HG03097 (cell line): ENCODE results near the gene SMIM1.
"Not testable (repeated sequence)": the region's sequence is repeated elsewhere in the genome, so short reads cannot be mapped to it uniquely, and the experiment has no call there.

Experiments
- ATAC-seq: cut with Tn5 transposase; IDR thresholded peaks from one replicate; pipeline ENCODE4 v1.9.1; 2021; ENCODE audit not compliant: unreplicated experiment, low FRiP score

SMIM1 gene, protein sequence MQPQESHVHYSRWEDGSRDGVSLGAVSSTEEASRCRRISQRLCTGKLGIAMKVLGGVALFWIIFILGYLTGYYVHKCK

DNA sequence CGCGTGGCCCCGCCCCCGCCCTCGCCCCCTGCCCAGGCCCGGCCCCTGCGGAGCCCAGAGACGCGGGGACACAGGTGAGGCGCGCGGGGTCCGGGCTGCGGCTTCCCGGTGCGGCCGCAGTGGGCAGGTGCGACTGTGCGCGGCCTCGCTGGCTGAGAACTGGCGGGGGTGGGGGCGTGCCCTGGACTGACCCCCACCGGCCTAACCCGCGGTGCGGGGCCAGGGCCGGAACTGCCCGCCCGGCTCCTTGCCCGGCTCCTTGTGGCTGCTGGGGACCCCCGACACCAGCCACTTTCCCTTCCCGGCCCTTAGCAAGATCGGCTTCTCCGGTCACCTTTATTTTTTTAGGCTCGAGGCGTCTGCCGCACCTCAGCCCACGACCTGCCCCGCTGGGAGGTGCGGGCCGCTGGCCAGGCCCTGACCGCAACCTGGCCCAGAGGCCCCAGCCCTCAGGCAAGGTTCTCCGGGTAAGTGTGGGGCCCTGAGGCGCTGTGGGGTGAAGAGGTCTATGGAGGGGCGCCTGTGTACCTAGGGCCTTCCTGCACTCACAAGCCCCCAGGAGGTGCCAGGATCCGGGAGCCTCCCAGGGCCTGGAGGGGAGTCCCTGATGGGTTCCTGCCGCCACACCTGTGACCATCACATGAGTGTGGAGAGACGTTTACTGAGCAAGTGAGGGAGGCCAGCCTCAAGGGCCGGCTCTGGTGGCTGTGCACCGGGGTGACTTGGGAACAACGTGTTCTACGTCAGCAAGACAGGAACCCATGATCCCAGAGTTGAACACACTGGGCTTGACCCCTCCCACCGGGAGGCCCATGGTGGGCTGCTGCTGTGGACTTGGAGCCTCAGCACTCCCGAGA lies at the start of gene SMIM1:
Gene SMIM1 (plus strand): TSS at position 35 of the 857 bp plus-strand sequence. CDS start 2,625 bp downstream, outside the sequence.
- no peak for ATAC-seq

DNA sequence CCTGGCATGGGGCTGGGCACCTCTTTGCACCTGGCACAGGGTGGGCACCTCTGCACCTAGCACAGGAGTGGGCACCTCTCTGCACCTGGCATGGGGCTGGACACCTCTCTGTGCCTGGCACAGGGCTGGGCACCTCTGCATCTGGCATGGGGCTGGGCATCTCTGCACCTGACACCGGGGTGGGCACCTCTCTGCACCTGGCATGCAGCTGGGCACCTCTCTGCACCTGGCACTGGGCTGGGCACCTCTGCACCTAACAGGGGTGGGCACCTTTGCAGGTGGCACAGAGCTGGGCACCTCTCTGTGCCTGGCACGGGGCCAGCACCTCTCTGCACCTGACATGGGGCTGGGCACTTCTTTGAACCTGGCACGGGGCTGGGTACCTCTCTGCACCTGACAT lies 49.7 kb upstream of the SMIM1 start:
- ATAC-seq = no peak

GRCh38 chr1:3724416-3725030 lies 48.0 kb upstream of the SMIM1 start:
- ATAC-seq = not testable (repeated sequence)

- ATAC-seq = no peak
These were observed 47.2 kb upstream of the SMIM1 start for GRCh38 chr1:3725366-3725765.

GRCh38 chr1:3727042-3727824 lies 45.3 kb upstream of the SMIM1 start:
- no peak for ATAC-seq

DNA sequence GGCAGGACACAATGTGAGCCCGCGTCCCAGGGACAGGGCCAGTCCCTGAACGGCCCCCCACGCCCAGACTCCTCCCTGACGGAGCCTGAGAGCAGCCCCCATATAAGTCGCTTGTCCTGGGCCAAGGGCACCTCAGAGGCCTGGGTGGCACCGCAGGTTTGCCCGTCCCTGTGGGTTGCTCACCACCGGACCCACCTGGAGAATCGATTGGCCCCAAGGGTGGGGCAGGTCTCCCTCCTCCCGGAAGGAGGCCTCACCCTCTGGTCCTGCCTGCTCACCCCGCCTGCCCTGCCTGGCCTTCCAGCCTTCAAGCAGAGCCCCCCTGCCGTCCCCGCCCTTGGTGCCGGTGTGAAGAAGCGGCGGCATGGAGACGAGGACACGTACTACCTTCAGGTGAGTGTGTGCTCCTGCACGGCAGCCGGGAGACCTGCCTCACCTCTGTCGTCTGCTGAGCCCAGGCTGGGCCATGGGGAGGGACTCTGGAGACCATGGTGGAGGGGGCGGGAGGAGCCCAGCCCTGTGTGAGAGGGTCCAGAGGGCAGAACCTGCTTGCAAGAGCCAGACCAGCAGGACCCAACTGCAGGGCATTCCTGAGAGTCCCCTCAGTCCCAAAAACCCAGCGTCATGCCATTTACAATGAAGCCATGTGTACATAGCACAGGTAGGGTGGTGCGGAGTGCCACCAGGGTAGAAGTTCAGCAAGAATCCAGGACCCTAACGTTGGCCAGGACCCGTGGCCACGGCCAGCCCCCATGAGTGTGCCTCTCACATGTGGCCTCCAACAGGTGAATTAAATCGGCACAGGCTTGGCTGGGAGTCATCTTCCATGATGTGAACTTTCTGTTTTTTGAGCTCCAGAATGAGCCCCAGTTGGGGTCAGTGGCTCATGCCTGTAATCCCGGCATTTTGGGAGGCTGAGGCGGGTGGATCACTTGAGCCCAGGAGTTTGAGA lies 44.4 kb upstream of the SMIM1 start:
- ATAC-seq = no peak

DNA sequence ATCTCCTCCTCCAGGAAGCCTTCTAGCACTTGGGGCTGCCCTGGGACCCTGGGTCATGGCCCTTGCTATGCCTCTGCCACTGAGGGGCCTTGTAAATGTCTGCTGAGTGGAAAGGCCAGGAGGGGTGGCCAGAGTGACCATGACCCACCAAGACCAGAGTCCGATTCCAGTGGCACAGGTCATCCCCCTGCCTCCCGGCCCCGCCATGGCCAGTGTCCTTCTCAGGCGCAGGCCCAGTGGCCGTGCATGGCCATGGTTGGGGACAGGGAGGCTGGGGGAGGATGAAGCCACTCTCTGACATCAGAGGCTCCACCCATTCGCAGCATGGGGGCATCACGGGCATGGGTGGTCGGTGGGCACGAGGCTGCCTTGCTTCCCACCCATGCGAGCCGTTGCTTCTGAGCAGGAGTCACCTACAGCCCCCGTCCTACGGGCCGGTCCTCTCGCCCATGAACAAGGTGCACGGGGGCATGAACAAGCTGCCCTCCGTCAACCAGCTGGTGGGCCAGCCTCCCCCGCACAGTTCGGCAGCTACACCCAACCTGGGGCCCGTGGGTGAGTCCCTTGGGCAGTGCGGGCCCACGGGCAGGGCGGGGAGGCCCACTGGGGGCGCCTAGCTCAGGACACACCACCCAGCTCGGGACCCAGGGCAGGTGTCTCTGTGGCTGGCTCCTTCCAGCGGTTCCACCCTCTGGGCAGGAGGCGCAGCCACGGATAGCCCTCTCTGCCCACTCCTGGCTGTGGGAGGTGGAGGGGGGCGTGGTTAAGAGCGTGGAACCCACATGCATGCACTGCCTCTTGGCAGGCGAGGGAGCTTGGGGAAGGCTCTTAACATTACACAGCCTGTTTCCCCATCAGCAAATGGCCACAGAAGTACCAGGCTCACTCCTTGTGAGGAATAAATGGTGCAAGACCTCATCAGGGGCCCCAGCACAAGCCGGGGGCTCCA lies 42.7 kb upstream of the SMIM1 start:
- ATAC-seq = no peak

DNA sequence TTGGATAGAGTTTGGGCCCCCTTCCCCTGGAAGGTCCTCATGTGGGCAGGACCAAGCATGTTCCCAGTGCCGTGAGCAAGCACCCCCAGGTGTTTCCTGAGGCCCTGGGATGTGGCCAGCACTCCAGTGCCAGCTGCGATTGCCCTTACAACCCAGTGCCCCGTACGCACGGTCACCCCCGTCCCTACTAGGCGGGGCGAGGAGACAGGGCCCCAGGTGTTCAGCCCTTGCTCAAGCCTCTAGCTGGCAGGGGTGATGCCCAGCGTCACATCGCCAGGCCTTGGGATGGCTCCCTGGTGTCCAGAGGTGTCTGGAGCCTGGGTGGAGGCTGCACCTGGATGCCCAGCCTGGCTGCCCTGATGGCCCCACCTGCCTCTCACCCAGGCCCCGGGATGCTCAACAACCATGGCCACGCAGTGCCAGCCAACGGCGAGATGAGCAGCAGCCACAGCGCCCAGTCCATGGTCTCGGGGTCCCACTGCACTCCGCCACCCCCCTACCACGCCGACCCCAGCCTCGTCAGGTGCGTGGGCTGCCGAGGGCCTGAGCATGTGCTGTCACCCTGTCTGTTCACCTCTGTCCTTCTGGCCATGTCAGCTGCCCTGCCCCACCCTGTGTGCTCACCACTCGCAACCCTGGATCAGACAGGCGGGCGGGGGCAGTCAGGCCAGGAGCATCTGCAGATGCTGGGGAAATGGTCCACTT lies 41.9 kb upstream of the SMIM1 start:
- ATAC-seq = no peak

- ATAC-seq = no peak
These were observed 40.7 kb upstream of the SMIM1 start for GRCh38 chr1:3731583-3732433.

GRCh38 chr1:3732434-3733093 lies 40.0 kb upstream of the SMIM1 start:
- ATAC-seq = no peak

DNA sequence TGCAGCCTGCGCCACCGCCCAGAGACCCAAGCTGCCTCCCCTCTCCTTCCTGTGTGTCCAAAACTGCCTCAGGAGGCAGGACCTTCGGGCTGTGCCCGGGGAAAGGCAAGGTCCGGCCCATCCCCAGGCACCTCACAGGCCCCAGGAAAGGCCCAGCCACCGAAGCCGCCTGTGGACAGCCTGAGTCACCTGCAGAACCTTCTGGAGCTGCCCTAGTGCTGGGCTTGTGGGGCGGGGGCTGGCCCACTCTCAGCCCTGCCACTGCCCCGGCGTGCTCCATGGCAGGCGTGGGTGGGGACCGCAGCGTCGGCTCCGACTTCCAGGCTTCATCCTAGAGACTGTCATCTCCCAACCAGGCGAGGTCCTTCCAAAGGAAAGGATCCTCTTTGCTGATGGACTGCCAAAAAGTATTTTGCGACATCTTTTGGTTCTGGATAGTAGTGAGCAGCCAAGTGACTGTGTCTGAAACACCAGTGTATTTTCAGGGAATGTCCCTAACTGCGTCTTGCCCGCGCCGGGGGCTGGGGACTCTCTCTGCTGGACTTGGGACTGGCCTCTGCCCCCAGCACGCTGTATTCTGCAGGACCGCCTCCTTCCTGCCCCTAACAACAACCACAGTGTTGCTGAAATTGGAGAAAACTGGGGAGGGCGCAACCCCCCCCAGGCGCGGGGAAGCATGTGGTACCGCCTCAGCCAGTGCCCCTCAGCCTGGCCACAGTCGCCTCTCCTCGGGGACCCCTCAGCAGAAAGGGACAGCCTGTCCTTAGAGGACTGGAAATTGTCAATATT lies 39.3 kb upstream of the SMIM1 start:
- ATAC-seq = no peak

- ATAC-seq = no peak
These were observed 38.5 kb upstream of the SMIM1 start for GRCh38 chr1:3733883-3734589.

- ATAC-seq = no peak
These were observed 37.9 kb upstream of the SMIM1 start for GRCh38 chr1:3734602-3735001.

DNA sequence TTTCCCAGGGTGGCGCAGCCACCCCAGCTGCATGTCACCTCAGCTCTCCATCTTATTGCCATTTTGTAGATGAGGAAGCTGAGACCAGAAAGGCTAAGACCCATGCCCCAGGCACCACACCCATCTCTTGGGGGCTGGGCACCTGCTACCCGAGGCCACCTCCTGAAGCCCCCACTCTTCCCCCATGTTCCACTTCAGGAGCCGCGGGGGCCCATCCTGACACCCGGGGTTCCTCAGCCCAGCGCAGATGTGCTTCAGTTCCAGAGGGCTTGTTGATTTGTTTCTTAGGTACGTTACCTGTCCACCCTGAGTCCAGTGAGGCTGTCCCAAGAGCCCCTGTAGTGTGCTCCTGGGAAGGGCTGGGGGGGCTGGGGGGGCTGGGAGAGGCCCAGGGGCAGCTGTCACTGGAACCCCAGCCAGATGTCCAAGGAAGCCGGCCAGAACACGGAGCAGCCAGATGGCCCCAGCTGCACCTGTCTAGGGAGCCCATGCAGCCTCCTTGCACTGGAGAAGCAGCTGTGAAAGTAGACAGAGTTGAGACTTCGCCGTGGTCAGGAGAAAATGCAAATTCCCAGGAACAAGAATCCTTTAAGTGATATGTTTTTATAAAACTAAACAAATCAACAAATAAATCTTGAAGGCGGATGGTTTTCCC lies 37.4 kb upstream of the SMIM1 start:
- ATAC-seq = no peak

DNA sequence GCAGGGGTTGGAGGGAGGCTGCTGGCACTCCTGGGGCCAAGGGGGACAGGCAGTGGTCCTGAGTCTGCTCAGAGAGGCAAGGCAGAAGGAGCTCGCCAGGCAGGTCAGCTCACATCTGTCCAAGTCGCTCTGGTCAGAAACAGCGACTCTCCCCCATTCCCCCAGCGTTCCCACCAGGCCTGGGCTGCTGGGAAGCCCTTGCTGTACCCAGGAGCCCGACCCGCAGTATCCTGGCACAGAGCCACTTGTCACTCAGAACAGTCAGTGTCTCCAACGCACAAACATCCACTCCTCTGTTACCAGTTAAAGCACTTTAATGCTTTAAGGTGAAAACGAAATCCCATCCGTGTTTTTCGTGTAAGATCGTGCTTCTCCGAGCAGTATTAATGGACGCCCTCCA lies 36.9 kb upstream of the SMIM1 start:
- ATAC-seq = no peak
